Hepatocyte (in vitro differentiated cells): ENCODE measurements around the gene HOXD10. TPM values are rescaled to one million over a fixed set of nuclear protein-coding genes. Genes with fewer than 3 reads are reported as not detected.

Experiments used
- DNase-seq: peaks from one replicate; pipeline ENCODE4 v3.0.0-alpha.2; 2016; ENCODE audit warnings: low spot score
- H2AFZ ChIP-seq: fragments of 200-600 bp; sonication (generic); 2 replicates; pipeline ENCODE4 v1.6.0; 2016; ENCODE audit warnings: antibody characterized with exemption, mild to moderate bottlenecking
- H3K27ac ChIP-seq: fragments of 200-600 bp; sonication (generic); 2 replicates; pipeline ENCODE4 v1.5.1; 2016; ENCODE audit warnings: mild to moderate bottlenecking
- H3K27me3 ChIP-seq: fragments of 200-600 bp; sonication (generic); 2 replicates; pipeline ENCODE4 v1.6.1; 2016
- H3K36me3 ChIP-seq: fragments of 200-600 bp; sonication (generic); replicated peaks from 2 replicates; pipeline ENCODE4 v1.5.1; 2016; ENCODE audit warnings: low read depth; ENCODE audit not compliant: insufficient read depth
- H3K4me1 ChIP-seq: fragments of 200-600 bp; sonication (generic); 2 replicates; pipeline ENCODE4 v1.5.1; 2016; ENCODE audit warnings: mild to moderate bottlenecking, moderate library complexity; ENCODE audit not compliant: insufficient read depth
- H3K4me2 ChIP-seq: fragments of 200-600 bp; sonication (generic); 2 replicates; pipeline ENCODE4 v1.6.0; 2016
- H3K4me3 ChIP-seq: fragments of 200-600 bp; sonication (generic); 2 replicates; pipeline ENCODE4 v1.5.1; 2016; ENCODE audit warnings: mild to moderate bottlenecking
- H3K79me2 ChIP-seq: fragments of 200-600 bp; sonication (generic); 2 replicates; pipeline ENCODE4 v1.6.0; 2017; ENCODE audit warnings: mild to moderate bottlenecking
- H3K9me2 ChIP-seq: fragments of 200-600 bp; sonication (generic); replicated peaks from 2 replicates; pipeline ENCODE4 v1.6.0; 2017; ENCODE audit warnings: mild to moderate bottlenecking; ENCODE audit not compliant: insufficient read depth
- H3K9me3 ChIP-seq: fragments of 200-600 bp; sonication (generic); 2 replicates; pipeline ENCODE4 v1.5.1; 2016; ENCODE audit warnings: low read depth, mild to moderate bottlenecking
- H4K20me1 ChIP-seq: fragments of 200-600 bp; sonication (generic); 2 replicates; pipeline ENCODE4 v1.6.0; 2016; ENCODE audit warnings: mild to moderate bottlenecking; ENCODE audit not compliant: insufficient read depth, poor library complexity, severe bottlenecking
- CTCF ChIP-seq: fragments of 200-600 bp; sonication (generic); IDR thresholded peaks from 2 replicates; pipeline ENCODE4 v1.5.1; 2016; ENCODE audit warnings: antibody characterized with exemption, mild to moderate bottlenecking; ENCODE audit not compliant: poor library complexity
- EZH2 ChIP-seq: fragments of 200-600 bp; sonication (generic); IDR thresholded peaks from 2 replicates; pipeline ENCODE4 v1.6.1; 2016; ENCODE audit warnings: antibody characterized with exemption, mild to moderate bottlenecking, borderline replicate concordance
- EZH2phosphoT487 ChIP-seq: fragments of 200-600 bp; sonication (generic); IDR thresholded peaks from one replicate; pipeline ENCODE4 v1.6.1; 2018; ENCODE audit warnings: antibody characterized with exemption, mild to moderate bottlenecking, low read depth, moderate library complexity; ENCODE audit not compliant: unreplicated experiment, severe bottlenecking
- WGBS: methylation state at CpG from one replicate; pipeline ENCODE4 v1.1.6; 2016; ENCODE audit warnings: low lambda C conversion rate; ENCODE audit errors: missing lambda C conversion rate; 5-methylcytosine and 5-hydroxymethylcytosine counted together
- polyA plus RNA-seq: library from polyadenylated mRNA; unstranded; fragments of >200 nt; fragmentation: Nextera tagmentation; extraction: Ambion mirVana; gene quantifications from 2 replicates; pipeline ENCODE4 v1.2.1, GENCODE V29; 2016
- total RNA-seq: library from RNA; depleted of rRNA; stranded (reverse); fragments of >200 nt; gene quantifications from 2 replicates; pipeline ENCODE4 v1.2.3, GENCODE V29; 2014

HOXD10 gene
- total and polyA plus RNA-seq, 2 experiments from 2014 or later, result 5.1 to 8.5 TPM

- Histone ChIP-seq H3K79me2 (peaks cover 7% of the 10 kb centered on the region), H2AFZ (peak overlapping the region; percentile 71), H3K27ac (no peak overlapping the region), H3K4me1 (peaks cover 13% of the 10 kb centered on the region), H3K9me2 (no peaks in the 10 kb centered on the region), H3K4me2 (peak overlapping the region; percentile 89), H3K27me3 (peaks cover 97% of the 10 kb centered on the region), H4K20me1 (peaks cover 36% of the 10 kb centered on the region), H3K9me3 (no peaks in the 10 kb centered on the region), H3K4me3 (no peak overlapping the region), H3K36me3 (no peaks in the 10 kb centered on the region)
- no peak for DNase-seq
- TF ChIP-seq EZH2phosphoT487, result no peak
- TF ChIP-seq CTCF, result no peak
- TF ChIP-seq EZH2, result peak; percentile 92
- 10% methylated on average over 29 of the region's 47 CpGs for WGBS
These were observed 5.6 kb downstream of the HOXD10 start for GRCh38 chr2:176122052-176122682.

GRCh38 chr2:176122683-176123410, 6.3 kb downstream of the HOXD10 start, which contains the start of gene HOXD9:
HOXD9 (plus strand) TSS chr2:176122719; CDS start chr2:176122769, 50 bp downstream.
- Histone ChIP-seq H3K4me3 (no peak within 1 kb of the TSS), H4K20me1 (peaks cover 32% of the 10 kb centered on the region), H3K27me3 (peaks cover 96% of the 10 kb centered on the region), H3K4me2 (peak within 1 kb of the TSS; percentile 89), H3K9me2 (no peaks in the 10 kb centered on the region), H3K9me3 (no peaks in the 10 kb centered on the region), H3K79me2 (peaks cover 5% of the 10 kb centered on the region), H3K36me3 (no peaks in the 10 kb centered on the region), H3K4me1 (peaks cover 13% of the 10 kb centered on the region), H3K27ac (no peak within 1 kb of the TSS), H2AFZ (peak within 1 kb of the TSS; percentile 71)
- DNase-seq, result no peak
- TF ChIP-seq CTCF (no peak), EZH2phosphoT487 (peak; percentile 88), EZH2 (peak; percentile 65)
- 3% methylated on average over 50 of the region's 84 CpGs for WGBS

- no peaks in the 10 kb centered on the region for H3K9me3 ChIP-seq
- peaks cover 26% of the 10 kb centered on the region for H4K20me1 ChIP-seq
- no peaks in the 10 kb centered on the region for H3K79me2 ChIP-seq
- no peaks in the 10 kb centered on the region for H3K9me2 ChIP-seq
- no peak for DNase-seq
- peak overlapping the region; percentile 89 for H3K4me2 ChIP-seq
- peaks cover 96% of the 10 kb centered on the region for H3K27me3 ChIP-seq
- no peak for TF ChIP-seq CTCF
- peak; percentile 83 for TF ChIP-seq EZH2
- peaks cover 14% of the 10 kb centered on the region for H3K4me1 ChIP-seq
- 22% methylated on average over 38 of the region's 40 CpGs for WGBS
- no peak overlapping the region for H3K4me3 ChIP-seq
- no peaks in the 10 kb centered on the region for H3K36me3 ChIP-seq
- H3K27ac ChIP-seq, result no peak overlapping the region
- H2AFZ ChIP-seq, result no peak overlapping the region
These were observed 7.0 kb downstream of the HOXD10 start for GRCh38 chr2:176123411-176124109.
